ENCODE data around the gene ALPG. TPM values are rescaled to one million over a fixed set of nuclear protein-coding genes. Genes with fewer than 3 reads are reported as not detected.
"Not testable (repeated sequence)": the region's sequence is repeated elsewhere in the genome, so short reads cannot be mapped to it uniquely, and the experiment has no call there.

Gene ALPG
- total RNA-seq, 4 donors from 2014 or later: not detected

- TF ChIP-seq, protein P1, sequence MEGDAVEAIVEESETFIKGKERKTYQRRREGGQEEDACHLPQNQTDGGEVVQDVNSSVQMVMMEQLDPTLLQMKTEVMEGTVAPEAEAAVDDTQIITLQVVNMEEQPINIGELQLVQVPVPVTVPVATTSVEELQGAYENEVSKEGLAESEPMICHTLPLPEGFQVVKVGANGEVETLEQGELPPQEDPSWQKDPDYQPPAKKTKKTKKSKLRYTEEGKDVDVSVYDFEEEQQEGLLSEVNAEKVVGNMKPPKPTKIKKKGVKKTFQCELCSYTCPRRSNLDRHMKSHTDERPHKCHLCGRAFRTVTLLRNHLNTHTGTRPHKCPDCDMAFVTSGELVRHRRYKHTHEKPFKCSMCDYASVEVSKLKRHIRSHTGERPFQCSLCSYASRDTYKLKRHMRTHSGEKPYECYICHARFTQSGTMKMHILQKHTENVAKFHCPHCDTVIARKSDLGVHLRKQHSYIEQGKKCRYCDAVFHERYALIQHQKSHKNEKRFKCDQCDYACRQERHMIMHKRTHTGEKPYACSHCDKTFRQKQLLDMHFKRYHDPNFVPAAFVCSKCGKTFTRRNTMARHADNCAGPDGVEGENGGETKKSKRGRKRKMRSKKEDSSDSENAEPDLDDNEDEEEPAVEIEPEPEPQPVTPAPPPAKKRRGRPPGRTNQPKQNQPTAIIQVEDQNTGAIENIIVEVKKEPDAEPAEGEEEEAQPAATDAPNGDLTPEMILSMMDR (IDR thresholded peaks at IDR 0.05): peak in 4 of 6 experiments; percentile 8 to 51 (median 34)
- H3K9me3 ChIP-seq, H3K4me1 ChIP-seq, DNase-seq, H3K36me3 ChIP-seq, H3K27me3 ChIP-seq, H3K4me3 ChIP-seq, H3K27ac ChIP-seq: not testable (repeated sequence)
- 70% methylated on average over 2 of the region's 9 CpGs; no CpG with 5 or more reads in 1 of the 2 donors for WGBS, 2 donors
- intact Hi-C loops (cut with DNase I): loop anchor here (5.0 kb wide), 1 partner anchor 76 kb away; the partner anchor contains the start of gene PRSS56
Measured at GRCh38 chr2:232446266-232446777, 39.7 kb downstream of the ALPG start.

- DNase-seq: no peak
- Histone ChIP-seq H3K27me3 (peaks cover 0 to 4% (median 0%) of the 10 kb centered on the region in 4 donors), H3K27ac (no peak overlapping the region), H3K4me1 (no peaks in the 10 kb centered on the region), H3K4me3 (no peak overlapping the region), H3K36me3 (no peaks in the 10 kb centered on the region), H3K9me3 (no peaks in the 10 kb centered on the region)
- 51 to 59% methylated on average over 3 to 4 of the region's 9 CpGs for WGBS, 2 donors
- intact Hi-C loops (cut with DNase I): loop anchor here (5.0 kb wide), 1 partner anchor 75 kb away; the partner anchor contains the start of gene PRSS56
- TF ChIP-seq POLR2A (IDR thresholded peaks at IDR 0.05): no peak
- TF ChIP-seq, protein P1 (IDR thresholded peaks at IDR 0.05): no peak
Measured at GRCh38 chr2:232447091-232447620, 40.5 kb downstream of the ALPG start.

DNA sequence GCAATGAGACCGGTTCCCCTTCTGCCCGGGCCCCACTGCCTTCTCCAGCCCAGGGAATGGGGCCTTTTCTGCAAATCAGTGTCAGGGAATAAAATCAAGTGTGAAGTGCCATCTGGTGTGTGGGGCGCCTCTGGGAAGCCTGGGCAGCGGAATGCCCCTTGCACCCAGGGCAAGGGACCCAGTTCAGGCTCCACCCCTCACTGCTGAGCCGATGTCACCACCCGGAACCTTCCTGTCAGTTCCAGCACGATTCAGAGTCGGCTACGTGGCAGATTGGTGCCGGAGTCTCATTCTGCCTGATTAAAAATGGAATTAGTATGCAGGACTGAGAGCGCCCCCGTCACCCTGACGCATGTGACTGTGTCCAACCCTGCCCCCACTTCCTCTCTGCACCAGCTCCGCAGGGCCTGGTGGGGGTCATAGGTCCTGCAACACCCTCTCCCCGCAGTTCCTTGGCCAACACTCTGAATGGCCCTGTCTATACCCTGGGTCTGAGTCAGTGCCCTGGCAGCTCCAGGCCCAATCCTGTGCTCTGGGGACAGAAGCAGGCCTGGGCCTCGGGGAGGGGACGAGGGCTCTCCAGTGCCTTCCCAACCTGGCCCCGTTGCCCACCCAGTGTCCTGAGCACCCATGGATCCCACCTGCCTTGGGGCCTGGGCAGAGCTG, 41.1 kb downstream of the ALPG start:
- no peak for TF ChIP-seq POLR2A (IDR thresholded peaks at IDR 0.05)
- TF ChIP-seq, protein P1 (IDR thresholded peaks at IDR 0.05): no peak
- no peak overlapping the region for H3K4me3 ChIP-seq
- no peaks in the 10 kb centered on the region for H3K4me1 ChIP-seq
- peaks cover 0 to 4% (median 0%) of the 10 kb centered on the region in 4 donors for H3K27me3 ChIP-seq
- intact Hi-C loops (cut with DNase I): loop anchor here (5.0 kb wide), 1 partner anchor 75 kb away; the partner anchor contains the start of gene PRSS56
- H3K27ac ChIP-seq: no peak overlapping the region
- no peaks in the 10 kb centered on the region for H3K36me3 ChIP-seq
- no peaks in the 10 kb centered on the region for H3K9me3 ChIP-seq
- WGBS, 2 donors: 72 to 80% methylated on average over 9 to 10 of the region's 18 CpGs
- no peak for DNase-seq

GRCh38 chr2:232448304-232448690, 41.7 kb downstream of the ALPG start:
- no peak overlapping the region for H3K4me3 ChIP-seq
- 72 to 90% methylated on average over 2 to 6 of the region's 10 CpGs for WGBS, 2 donors
- no peaks in the 10 kb centered on the region for H3K36me3 ChIP-seq
- no peaks in the 10 kb centered on the region for H3K9me3 ChIP-seq
- H3K27me3 ChIP-seq: peaks cover 0 to 4% (median 0%) of the 10 kb centered on the region in 4 donors
- H3K27ac ChIP-seq: no peak overlapping the region
- TF ChIP-seq, protein P1 (IDR thresholded peaks at IDR 0.05): no peak
- TF ChIP-seq POLR2A (IDR thresholded peaks at IDR 0.05): no peak
- no peak for DNase-seq
- intact Hi-C loops (cut with DNase I): loop anchor here (5.0 kb wide), 1 partner anchor 74 kb away; the partner anchor contains the start of gene PRSS56
- no peaks in the 10 kb centered on the region for H3K4me1 ChIP-seq

GRCh38 chr2:232449964-232450363, 43.3 kb downstream of the ALPG start:
- H3K9me3 ChIP-seq: no peaks in the 10 kb centered on the region
- H3K4me1 ChIP-seq: no peaks in the 10 kb centered on the region
- H3K27me3 ChIP-seq: peaks cover 0 to 15% (median 0%) of the 10 kb centered on the region in 4 donors
- TF ChIP-seq, protein P1 (IDR thresholded peaks at IDR 0.05): no peak
- no peak for TF ChIP-seq POLR2A (IDR thresholded peaks at IDR 0.05)
- H3K27ac ChIP-seq: no peak overlapping the region
- 50 to 74% methylated on average over 2 to 8 of the region's 12 CpGs for WGBS, 2 donors
- H3K4me3 ChIP-seq: no peak overlapping the region
- DNase-seq: no peak
- no peaks in the 10 kb centered on the region for H3K36me3 ChIP-seq
- intact Hi-C loops (cut with DNase I): loop anchor here (5.0 kb wide), 1 partner anchor 72 kb away; the partner anchor contains the start of gene PRSS56

DNA sequence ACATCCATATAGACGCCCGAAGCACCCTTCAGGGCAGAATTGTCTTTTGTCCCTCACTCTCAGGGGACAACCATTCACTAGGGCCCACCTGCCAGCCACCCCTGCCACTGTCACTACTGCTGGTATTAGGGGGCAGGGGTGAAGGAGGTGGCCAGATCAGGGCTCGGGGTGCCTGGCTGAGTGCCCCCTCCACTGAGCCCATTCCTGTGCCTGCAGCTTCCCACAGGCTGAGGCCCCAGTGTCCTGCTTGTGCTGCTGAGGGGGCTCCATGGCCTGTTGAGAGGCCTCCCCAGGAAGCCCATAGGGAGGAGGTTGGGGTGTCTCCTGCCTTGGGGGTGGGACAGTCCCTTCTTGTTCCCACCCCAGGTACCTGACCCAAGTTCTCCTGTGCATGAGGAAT, 45.0 kb downstream of the ALPG start:
- H3K9me3 ChIP-seq; intact Hi-C loops (cut with DNase I); DNase-seq; H3K27ac ChIP-seq; H3K4me3 ChIP-seq; H3K36me3 ChIP-seq; H3K4me1 ChIP-seq: not testable (repeated sequence)
- WGBS, 2 donors: 83 to 91% methylated on average over 2 to 3 of the region's 3 CpGs
- peaks cover 0 to 32% (median 0%) of the 10 kb centered on the region in 4 donors for H3K27me3 ChIP-seq
